SKM-1 (cell line): Measurements from ENCODE around the gene RASGRF1.
"Not testable (repeated sequence)": the region's sequence is repeated elsewhere in the genome, so short reads cannot be mapped to it uniquely, and the experiment has no call there.

Source experiments
- DNase-seq: peaks from one replicate; lab custom pipeline; 2025; ENCODE audit not compliant: unreplicated experiment; lab: John Stamatoyannopoulos, UW

RASGRF1 gene

DNA sequence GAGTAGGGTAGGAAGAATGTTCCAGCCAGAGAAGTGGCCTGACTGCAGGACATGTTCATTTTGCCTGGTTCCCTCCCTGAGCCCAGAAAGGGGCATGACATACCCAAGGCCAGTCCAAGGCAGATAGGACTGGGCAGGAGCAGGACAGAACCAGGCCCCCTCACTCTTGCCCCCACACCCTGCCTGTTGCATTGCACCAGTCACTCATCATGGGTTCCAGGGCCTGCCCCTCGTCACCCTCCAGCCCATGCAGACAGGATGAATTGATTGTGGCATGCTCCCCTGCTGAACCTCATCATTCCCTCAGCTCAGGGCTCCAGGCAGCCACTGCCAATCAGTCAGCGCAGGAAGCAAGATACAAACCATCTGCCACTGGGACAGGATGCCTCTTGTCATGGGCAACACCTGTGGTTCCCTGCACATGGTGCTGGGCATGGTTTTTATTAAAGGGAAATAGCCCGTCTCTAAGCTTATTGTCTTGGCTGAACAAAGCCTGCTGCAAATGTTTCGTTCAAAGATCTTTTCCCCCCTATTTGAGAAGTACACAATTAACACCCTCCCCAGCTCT, 48.9 kb downstream of the RASGRF1 start:
- DNase-seq: no peak

DNA sequence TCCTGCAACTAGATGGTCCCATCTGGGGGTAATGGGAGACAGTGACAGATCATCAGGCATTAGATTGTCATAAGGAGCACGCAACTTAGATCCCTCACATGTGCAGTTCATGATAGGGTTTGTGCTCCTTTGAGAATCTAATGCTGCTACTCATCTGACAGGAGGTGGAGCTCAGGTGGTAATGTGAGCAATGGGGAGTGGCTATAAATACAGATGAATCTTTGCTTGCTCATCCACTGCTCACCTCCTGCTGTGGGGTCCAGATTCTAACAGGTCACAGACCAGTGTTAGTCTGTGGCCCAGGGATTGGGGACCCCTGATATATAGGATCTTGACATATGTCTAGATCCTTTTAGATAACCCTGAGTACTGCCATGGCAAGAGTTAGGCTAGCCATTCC, 52.7 kb downstream of the RASGRF1 start:
- DNase-seq: no peak

- DNase-seq: no peak
These were observed 54.3 kb downstream of the RASGRF1 start for GRCh38 chr15:79036323-79036722.

- DNase-seq: no peak
These were observed 54.8 kb downstream of the RASGRF1 start for GRCh38 chr15:79035814-79036213.

DNA sequence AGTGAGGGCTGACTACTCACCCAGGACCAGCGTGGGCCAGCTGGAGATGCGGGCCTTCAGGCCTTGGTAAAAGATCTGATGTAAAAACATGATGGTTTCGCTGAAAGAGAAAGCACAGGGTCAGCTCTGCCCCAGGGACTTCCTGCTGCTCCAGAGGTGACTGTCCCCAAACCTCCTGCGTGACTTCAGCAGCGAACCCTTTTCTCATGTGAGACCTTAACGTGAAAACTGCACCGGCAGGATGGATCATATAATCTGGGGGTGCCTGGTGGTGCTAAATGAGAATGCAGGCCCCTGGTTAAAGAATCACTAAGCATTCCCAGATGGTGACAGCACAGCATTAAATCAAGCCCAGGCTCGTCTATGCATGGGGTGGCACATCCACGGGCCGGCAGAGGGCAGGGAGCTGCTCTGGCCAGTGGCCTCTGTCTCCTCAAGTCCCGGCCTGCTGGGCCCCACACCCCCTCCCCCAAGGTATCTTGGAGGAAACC, 55.4 kb downstream of the RASGRF1 start:
- DNase-seq: no peak

GRCh38 chr15:79034284-79034683, 56.3 kb downstream of the RASGRF1 start:
- no peak for DNase-seq

GRCh38 chr15:79032656-79033055, 57.9 kb downstream of the RASGRF1 start:
- no peak for DNase-seq

DNA sequence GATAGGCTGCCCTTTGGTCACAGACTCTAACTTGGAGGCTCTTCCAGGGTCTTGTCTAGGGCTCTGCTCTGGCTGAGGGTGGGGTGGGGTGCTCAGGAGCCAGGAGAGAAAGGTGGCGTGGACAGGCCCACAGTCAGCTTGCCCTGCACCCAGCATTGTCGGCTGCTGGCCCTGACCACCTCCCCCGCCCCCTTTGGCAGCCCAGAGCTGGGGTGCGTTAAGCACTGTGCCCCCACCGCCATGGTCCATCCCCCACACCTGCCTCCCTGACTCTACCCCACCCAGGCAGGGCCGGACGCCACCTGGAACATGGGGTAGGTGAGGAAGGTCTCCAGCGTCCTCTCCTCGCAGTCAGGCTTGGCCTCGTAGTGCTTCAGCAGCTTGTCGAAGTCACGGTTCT, 58.8 kb downstream of the RASGRF1 start:
- DNase-seq: no peak

GRCh38 chr15:79031201-79031600, 59.4 kb downstream of the RASGRF1 start:
- no peak for DNase-seq

GRCh38 chr15:79030470-79030869, 60.1 kb downstream of the RASGRF1 start:
- no peak for DNase-seq

GRCh38 chr15:79028411-79028964, 62.1 kb downstream of the RASGRF1 start:
- no peak for DNase-seq

DNA sequence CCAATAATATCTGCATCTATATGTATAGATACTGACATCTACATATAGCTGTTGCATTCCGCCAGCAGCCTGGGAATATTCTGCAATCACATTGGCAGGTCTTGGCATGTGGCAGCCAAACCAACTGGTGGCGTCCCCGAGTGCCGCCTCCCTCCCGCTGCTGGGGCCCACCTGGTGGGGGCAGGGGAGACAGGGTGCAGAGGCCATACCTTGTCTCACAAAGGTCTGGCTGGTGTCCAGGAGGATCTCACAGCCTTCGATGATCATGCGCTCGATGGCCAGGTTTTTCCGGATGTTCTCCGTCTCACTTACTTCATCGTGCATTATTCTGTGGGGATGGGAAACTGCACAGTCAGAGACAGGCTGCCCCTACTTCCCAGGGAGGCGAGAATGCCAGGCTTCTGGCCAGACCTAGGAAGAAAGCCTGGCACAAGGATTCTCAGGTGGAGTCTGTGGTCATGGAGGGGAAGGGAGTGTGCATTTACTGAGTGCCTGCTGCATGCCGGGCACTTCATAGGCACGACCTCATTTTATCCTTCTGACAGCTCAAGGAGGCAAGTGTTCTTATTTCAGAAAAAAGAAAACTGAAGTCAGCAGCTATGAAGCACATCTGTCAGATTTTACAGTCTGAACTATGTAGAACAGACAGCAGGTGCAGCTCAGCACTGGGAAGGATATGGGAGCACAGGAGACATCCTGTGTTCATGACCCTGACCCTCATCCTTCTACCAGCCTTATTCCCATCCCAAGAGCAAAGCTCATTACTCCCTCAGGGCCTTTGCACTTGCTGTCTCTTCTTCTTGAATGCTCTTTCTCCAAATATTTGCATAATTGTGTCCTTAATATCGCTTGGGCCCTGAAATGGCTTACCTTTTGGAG, 62.8 kb downstream of the RASGRF1 start:
- no peak for DNase-seq

- DNase-seq: no peak
These were observed 64.8 kb downstream of the RASGRF1 start for GRCh38 chr15:79025802-79026201.

DNA sequence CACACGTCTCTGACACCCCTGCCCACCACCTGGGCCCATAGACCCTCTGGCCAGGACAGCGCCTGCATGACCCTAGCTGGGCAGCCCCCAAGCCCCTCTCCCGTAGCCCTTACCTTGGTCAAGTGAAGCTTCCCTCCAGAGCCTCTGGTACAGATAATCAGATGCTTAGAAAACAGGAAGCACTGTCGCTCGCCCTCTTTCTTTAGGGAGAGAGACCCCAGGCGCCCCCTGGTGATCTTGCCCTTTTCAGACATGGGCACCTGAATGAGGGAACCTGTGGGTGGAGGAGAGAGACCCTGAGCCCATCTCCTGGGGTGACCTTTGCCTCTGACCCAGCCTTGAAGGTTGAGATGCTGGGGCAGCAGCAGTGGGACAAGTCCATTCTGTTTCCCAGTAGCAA, 65.4 kb downstream of the RASGRF1 start:
- no peak for DNase-seq

GRCh38 chr15:79024493-79024892, 66.1 kb downstream of the RASGRF1 start:
- DNase-seq: not testable (repeated sequence)

DNA sequence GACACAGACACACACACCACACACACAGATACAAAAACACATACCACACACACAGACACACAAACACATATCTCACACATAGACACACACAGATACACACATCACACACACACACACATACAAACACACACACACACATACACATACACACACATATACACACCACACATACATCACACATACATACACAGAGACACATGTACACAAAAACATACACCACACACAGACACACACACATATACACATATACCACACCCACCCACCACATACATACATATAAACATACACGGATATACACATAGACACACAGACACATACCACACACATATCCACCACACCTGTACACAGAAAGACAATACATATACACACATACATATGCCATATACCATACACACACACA, 66.7 kb downstream of the RASGRF1 start:
- DNase-seq: no peak

- no peak for DNase-seq
These were observed 67.1 kb downstream of the RASGRF1 start for GRCh38 chr15:79023546-79023890.

DNA sequence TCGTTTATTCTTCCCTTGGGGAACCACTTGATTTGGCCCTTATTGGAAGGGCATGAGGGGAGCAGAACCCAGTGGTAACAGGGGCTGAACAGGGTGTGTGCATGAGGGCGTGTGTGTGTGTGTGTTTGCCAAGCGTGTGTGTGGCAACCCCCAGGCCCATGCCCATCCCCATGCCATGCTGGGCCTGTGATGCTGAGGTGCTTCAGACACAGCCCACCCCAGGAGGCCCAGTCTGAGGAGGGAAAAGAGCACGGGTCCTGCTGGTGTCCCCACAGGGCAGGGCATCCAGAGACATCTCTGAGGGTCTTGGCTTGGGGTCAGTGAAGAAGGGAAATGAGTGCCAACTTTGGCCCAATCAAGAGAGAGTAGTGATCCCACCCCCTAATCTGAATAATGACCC, 71.6 kb downstream of the RASGRF1 start:
- DNase-seq: no peak

GRCh38 chr15:79017953-79018352, 72.6 kb downstream of the RASGRF1 start:
- no peak for DNase-seq

- DNase-seq: no peak
These were observed 73.9 kb downstream of the RASGRF1 start for GRCh38 chr15:79016527-79017170.

DNA sequence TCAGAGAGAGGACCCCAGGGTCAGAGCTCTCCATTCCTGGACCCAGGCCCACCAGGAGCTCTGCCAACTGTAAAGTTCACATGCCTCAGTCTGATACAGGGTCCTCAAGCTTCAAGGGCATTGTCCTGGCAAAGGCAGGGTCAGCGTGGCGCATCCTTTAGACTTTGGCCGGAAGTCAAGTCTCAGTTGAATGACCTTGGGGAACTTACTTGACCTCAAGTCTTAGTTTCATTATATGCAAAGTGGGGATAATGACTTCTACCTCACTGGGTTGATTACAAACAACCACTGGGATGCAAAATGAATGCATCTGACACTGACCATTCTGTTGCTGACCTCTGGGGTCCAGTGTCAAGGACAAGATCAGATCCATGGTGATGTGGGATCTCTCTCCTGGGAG, 75.2 kb downstream of the RASGRF1 start:
- DNase-seq: no peak

- DNase-seq: no peak
These were observed 80.3 kb downstream of the RASGRF1 start for GRCh38 chr15:79010278-79010677.
